Tibial artery (tissue), 4 donors: ENCODE measurements around the gene KLHL29.

Source experiments
- DNase-seq, 2 donors: peaks; one replicate each; pipeline ENCODE4 v3.0.0-alpha.2; 2019
- H3K27ac ChIP-seq, 2 donors: fragments of 200-600 bp; sonication (generic) in 1 of 2; 1 replicate in 1 of 2; 2 replicates in 1 of 2; pipeline ENCODE4 v1.5.1; 2018 to 2019; ENCODE audit warnings: mild to moderate bottlenecking in 1 of 2
- H3K27me3 ChIP-seq, 2 donors: fragments of 200-600 bp; sonication (generic) in 1 of 2; one replicate each; pipeline versions ENCODE4 v1.5.1 to v1.6.0; 2016 to 2019
- H3K36me3 ChIP-seq, 3 donors: fragments of 200-600 bp; sonication (generic) in 2 of 3; one replicate each; pipeline ENCODE4 v1.5.1; 2016 to 2019; ENCODE audit warnings: mild to moderate bottlenecking in 2 of 3
- H3K4me1 ChIP-seq, 4 donors: fragments of 200-600 bp; sonication (generic) in 2 of 4; 1 replicate in 3 of 4; 2 replicates in 1 of 4; pipeline ENCODE4 v1.5.1; 2016 to 2019
- H3K4me3 ChIP-seq, 2 donors: fragments of 200-600 bp; sonication (generic) in 1 of 2; 1 replicate in 1 of 2; 2 replicates in 1 of 2; pipeline ENCODE4 v1.5.1; 2018 to 2019; ENCODE audit warnings: mild to moderate bottlenecking in 2 of 2
- H3K9me3 ChIP-seq, 3 donors: fragments of 200-600 bp; sonication (generic) in 1 of 3; one replicate each; pipeline ENCODE4 v1.5.1; 2016 to 2019
- CTCF ChIP-seq, 2 experiments: fragments of 200-600 bp in 1 of 2; fragments of 450-650 bp in 1 of 2; IDR thresholded peaks; one replicate each; pipeline ENCODE4 v1.5.1; 2017 to 2019; ENCODE audit warnings: antibody characterized with exemption in 2 of 2, mild to moderate bottlenecking in 1 of 2, moderate library complexity in 1 of 2
- intact Hi-C: fragments of 100-400 bp; cut with DNase I; formaldehyde crosslinking; loops from one replicate; pipeline ENCODE4 v1.15.0; 2023; ENCODE audit warnings: low total_unique reads

The KLHL29 gene

GRCh38 chr2:23656597-23656973 is 271.6 kb downstream of the KLHL29 start:
- no peak overlapping the region for H3K27ac ChIP-seq
- TF ChIP-seq CTCF (IDR thresholded peaks at IDR 0.05) = no peak
- intact Hi-C loops = loop anchor here (10.0 kb wide), 1 partner anchor 722 kb away; no protein-coding TSS in a partner anchor
- peaks cover 0 to 10% (median 0%) of the 10 kb centered on the region in 4 donors for H3K4me1 ChIP-seq
- H3K4me3 ChIP-seq = no peak overlapping the region
- DNase-seq = no peak
- no peaks in the 10 kb centered on the region for H3K9me3 ChIP-seq
- H3K27me3 ChIP-seq = no peaks in the 10 kb centered on the region
- peaks cover 0 to 16% (median 0%) of the 10 kb centered on the region in 3 donors for H3K36me3 ChIP-seq

- DNase-seq = no peak
- H3K27me3 ChIP-seq = no peaks in the 10 kb centered on the region
- H3K4me1 ChIP-seq = peaks cover 0 to 10% (median 0%) of the 10 kb centered on the region in 4 donors
- H3K9me3 ChIP-seq = no peaks in the 10 kb centered on the region
- H3K27ac ChIP-seq = no peak overlapping the region
- no peak overlapping the region for H3K4me3 ChIP-seq
- intact Hi-C loops = loop anchor here (10.0 kb wide), 1 partner anchor 723 kb away; no protein-coding TSS in a partner anchor
- H3K36me3 ChIP-seq = peaks cover 0 to 16% (median 0%) of the 10 kb centered on the region in 3 donors
- no peak for TF ChIP-seq CTCF (IDR thresholded peaks at IDR 0.05)
Measured at GRCh38 chr2:23657371-23657770, 272.4 kb downstream of the KLHL29 start.

GRCh38 chr2:23657934-23658333 is 273.0 kb downstream of the KLHL29 start:
- no peak overlapping the region for H3K27ac ChIP-seq
- no peaks in the 10 kb centered on the region for H3K27me3 ChIP-seq
- no peak for DNase-seq
- H3K36me3 ChIP-seq = peaks cover 0 to 16% (median 0%) of the 10 kb centered on the region in 3 donors
- no peaks in the 10 kb centered on the region for H3K9me3 ChIP-seq
- no peak for TF ChIP-seq CTCF (IDR thresholded peaks at IDR 0.05)
- H3K4me1 ChIP-seq = peaks cover 0 to 16% (median under 1%) of the 10 kb centered on the region in 4 donors
- intact Hi-C loops = loop anchor here (10.0 kb wide), 1 partner anchor 723 kb away; no protein-coding TSS in a partner anchor
- no peak overlapping the region for H3K4me3 ChIP-seq

GRCh38 chr2:23658466-23658942 is 273.5 kb downstream of the KLHL29 start:
- TF ChIP-seq CTCF (IDR thresholded peaks at IDR 0.05) = no peak
- Histone ChIP-seq H3K4me1 (peaks cover 0 to 19% (median 5%) of the 10 kb centered on the region in 4 donors), H3K4me3 (no peak overlapping the region), H3K27ac (no peak overlapping the region), H3K27me3 (no peaks in the 10 kb centered on the region), H3K36me3 (peaks cover 0 to 10% (median 0%) of the 10 kb centered on the region in 3 donors), H3K9me3 (no peaks in the 10 kb centered on the region)
- intact Hi-C loops = loop anchor here (10.0 kb wide), 1 partner anchor 724 kb away; no protein-coding TSS in a partner anchor
- DNase-seq = no peak

GRCh38 chr2:23659328-23659727 is 274.3 kb downstream of the KLHL29 start:
- no peak for DNase-seq
- peaks cover 0 to 27% (median 13%) of the 10 kb centered on the region in 4 donors for H3K4me1 ChIP-seq
- intact Hi-C loops = loop anchor here (10.0 kb wide), 1 partner anchor 725 kb away; no protein-coding TSS in a partner anchor
- no peaks in the 10 kb centered on the region for H3K9me3 ChIP-seq
- no peak overlapping the region for H3K27ac ChIP-seq
- TF ChIP-seq CTCF (IDR thresholded peaks at IDR 0.05) = no peak
- no peak overlapping the region for H3K4me3 ChIP-seq
- H3K27me3 ChIP-seq = no peaks in the 10 kb centered on the region
- H3K36me3 ChIP-seq = peaks cover 0 to 9% (median 0%) of the 10 kb centered on the region in 3 donors
